ENCODE data around the gene SKI. TPM values are rescaled to one million over a fixed set of nuclear protein-coding genes. Genes with fewer than 3 reads are reported as not detected.

Gene SKI
- total and polyA plus RNA-seq, 2 donors (not counting 1 experiment from before 2014, with no cell fraction given) = 14.9 to 74.9 TPM

DNA sequence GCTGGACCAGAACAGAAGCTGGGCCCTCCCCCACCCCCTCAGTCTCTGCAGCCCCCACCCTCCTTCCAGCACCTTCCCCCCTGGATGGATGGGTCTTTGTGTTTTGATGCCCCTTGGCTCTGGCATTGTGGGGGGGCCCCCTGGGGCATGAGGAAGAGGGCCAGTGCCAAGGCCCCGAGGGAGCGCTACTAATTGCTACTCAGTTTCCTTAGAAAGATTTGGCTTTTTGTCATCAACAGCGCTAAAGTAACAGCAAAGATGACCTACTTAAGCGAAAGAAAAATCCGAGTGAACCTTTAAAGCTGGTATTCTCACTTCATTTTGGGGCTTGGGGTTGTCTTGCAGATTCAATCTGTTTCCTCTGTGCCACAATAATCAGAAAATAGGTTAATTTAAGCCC, 63.5 kb downstream of the SKI start:
- no peaks in the 10 kb centered on the region for H3K27me3 ChIP-seq (replicated peaks in 1 of 4; ENCODE audit: control extremely low read depth in 1 of 4, control insufficient read depth in 3 of 4, insufficient read depth in 4 of 4, low read length in 3 of 4)
- TF ChIP-seq, protein P1, sequence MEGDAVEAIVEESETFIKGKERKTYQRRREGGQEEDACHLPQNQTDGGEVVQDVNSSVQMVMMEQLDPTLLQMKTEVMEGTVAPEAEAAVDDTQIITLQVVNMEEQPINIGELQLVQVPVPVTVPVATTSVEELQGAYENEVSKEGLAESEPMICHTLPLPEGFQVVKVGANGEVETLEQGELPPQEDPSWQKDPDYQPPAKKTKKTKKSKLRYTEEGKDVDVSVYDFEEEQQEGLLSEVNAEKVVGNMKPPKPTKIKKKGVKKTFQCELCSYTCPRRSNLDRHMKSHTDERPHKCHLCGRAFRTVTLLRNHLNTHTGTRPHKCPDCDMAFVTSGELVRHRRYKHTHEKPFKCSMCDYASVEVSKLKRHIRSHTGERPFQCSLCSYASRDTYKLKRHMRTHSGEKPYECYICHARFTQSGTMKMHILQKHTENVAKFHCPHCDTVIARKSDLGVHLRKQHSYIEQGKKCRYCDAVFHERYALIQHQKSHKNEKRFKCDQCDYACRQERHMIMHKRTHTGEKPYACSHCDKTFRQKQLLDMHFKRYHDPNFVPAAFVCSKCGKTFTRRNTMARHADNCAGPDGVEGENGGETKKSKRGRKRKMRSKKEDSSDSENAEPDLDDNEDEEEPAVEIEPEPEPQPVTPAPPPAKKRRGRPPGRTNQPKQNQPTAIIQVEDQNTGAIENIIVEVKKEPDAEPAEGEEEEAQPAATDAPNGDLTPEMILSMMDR (IDR thresholded peaks at IDR 0.05) = no peak
- TF ChIP-seq EZH2 (IDR thresholded peaks at IDR 0.05; ENCODE audit: borderline replicate concordance, insufficient read depth, low read depth, low read length, poor library complexity, severe bottlenecking) = no peak
- ATAC-seq (ENCODE audit: low read depth) (no peak), DNase-seq (no peak)
- no peaks in the 10 kb centered on the region for H3K9me3 ChIP-seq (ENCODE audit: control extremely low read depth in 1 of 3, control insufficient read depth in 2 of 3, insufficient read depth in 1 of 3, low read length in 2 of 3)
- 78% methylated on average over 5 of the region's 5 CpGs for WGBS (ENCODE audit: insufficient coverage)
- H4K20me1 ChIP-seq (ENCODE audit: control insufficient read depth, insufficient read depth, low read length, poor library complexity, severe bottlenecking) = peaks cover 90% of the 10 kb centered on the region
- H3K4me3 ChIP-seq (ENCODE audit: control extremely low read depth in 1 of 5, extremely low read depth in 1 of 5, insufficient read depth in 1 of 5, low read depth in 2 of 5, low read length in 4 of 5) = no peak overlapping the region
- H3K4me1 ChIP-seq (ENCODE audit: control insufficient read depth in 2 of 2, insufficient read depth in 2 of 2, low read length in 2 of 2) = peaks cover 57 to 77% of the 10 kb centered on the region in 2 donors
- peaks cover 84% of the 10 kb centered on the region for H3K4me1 Mint-ChIP-seq
- H3K9me3 Mint-ChIP-seq (ENCODE audit: insufficient read depth) = no peaks in the 10 kb centered on the region
- peaks cover 0 to 4% of the 10 kb centered on the region in 2 experiments for H3K36me3 ChIP-seq (replicated peaks in 1 of 2; ENCODE audit: control extremely low read depth in 1 of 2, control insufficient read depth in 1 of 2, extremely low read depth in 1 of 2, insufficient read depth in 2 of 2, low read length in 1 of 2)
- ChIA-PET CTCF (interaction anchor here (0.9 to 3.3 kb wide), 5 partner anchors 9 to 88 kb away, joined by 4 to 11 read pairs (median 5); no protein-coding TSS in a partner anchor), POLR2A (interaction anchor here (0.6 to 2.3 kb wide), 7 partner anchors 9 to 36 kb away, joined by 3 to 20 read pairs (median 4); no protein-coding TSS in a partner anchor)
- H3K9ac ChIP-seq (ENCODE audit: low read length) = no peak overlapping the region
- intact Hi-C loops (cut with micrococcal nuclease) = loop anchor here (2.0 kb wide), 4 partner anchors 15 to 57 kb away; no protein-coding TSS in a partner anchor
- peaks cover 98% of the 10 kb centered on the region for H3K79me2 ChIP-seq (ENCODE audit: control insufficient read depth, insufficient read depth, low read length)
- H3K27ac Mint-ChIP-seq = no peak overlapping the region
- no peak overlapping the region for H3K27ac ChIP-seq (ENCODE audit: low read length in 2 of 2)
- no peak overlapping the region for H2AFZ ChIP-seq (ENCODE audit: insufficient read depth, low read depth, low read length, poor library complexity, severe bottlenecking)
- peak overlapping the region; percentile 41 for H3K4me3 Mint-ChIP-seq
- no peaks in the 10 kb centered on the region for H3K27me3 Mint-ChIP-seq
- H3K4me2 ChIP-seq (replicated peaks; ENCODE audit: low read depth, low read length, poor library complexity, severe bottlenecking) = peak overlapping the region; percentile 79

DNA sequence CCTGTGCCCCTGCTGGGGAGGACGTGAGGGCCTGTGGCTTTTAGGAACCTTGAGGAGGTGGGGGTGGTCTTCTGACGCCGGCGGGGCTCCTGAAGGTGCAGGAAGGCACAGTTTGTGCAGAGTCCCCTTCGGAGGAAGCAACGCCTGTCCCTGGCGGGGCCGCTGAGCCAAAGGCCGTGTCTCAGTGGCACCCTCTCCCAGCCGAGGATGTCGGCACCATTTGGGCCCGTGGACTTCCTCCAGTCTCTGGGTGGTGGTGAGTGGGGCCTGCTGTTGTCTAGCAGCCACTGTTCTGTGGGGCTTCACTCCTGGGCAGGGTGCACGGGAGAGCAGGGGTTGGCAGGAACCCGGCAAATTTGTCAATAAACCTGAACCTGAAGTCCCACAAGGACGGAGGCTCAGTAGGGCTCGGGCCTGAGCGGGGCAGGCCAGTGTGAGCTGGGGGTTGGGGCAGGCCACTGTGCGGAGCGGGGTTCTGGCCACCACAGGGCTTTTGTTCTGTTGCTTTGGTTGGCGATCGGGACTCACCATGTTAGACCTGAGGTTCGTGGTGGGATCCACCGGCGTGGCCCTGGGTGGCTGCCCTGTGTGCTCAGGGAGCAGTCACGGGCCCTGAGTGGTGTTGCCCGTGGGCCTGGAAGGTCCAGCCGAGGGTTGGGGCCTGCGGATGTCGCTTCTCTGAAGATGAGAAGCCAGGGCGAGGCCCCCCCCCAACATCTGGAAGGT, 64.8 kb downstream of the SKI start:
- H3K4me2 ChIP-seq (replicated peaks; ENCODE audit: low read depth, low read length, poor library complexity, severe bottlenecking) = no peak overlapping the region
- TF ChIP-seq, protein P1 (IDR thresholded peaks at IDR 0.05) = no peak
- no peak for TF ChIP-seq EZH2 (IDR thresholded peaks at IDR 0.05; ENCODE audit: borderline replicate concordance, insufficient read depth, low read depth, low read length, poor library complexity, severe bottlenecking)
- no peak overlapping the region for H3K4me3 Mint-ChIP-seq
- DNase-seq = no peak
- peaks cover 0 to 4% of the 10 kb centered on the region in 2 experiments for H3K36me3 ChIP-seq (replicated peaks in 1 of 2; ENCODE audit: control extremely low read depth in 1 of 2, control insufficient read depth in 1 of 2, extremely low read depth in 1 of 2, insufficient read depth in 2 of 2, low read length in 1 of 2)
- no peaks in the 10 kb centered on the region for H3K27me3 ChIP-seq (replicated peaks in 1 of 4; ENCODE audit: control extremely low read depth in 1 of 4, control insufficient read depth in 3 of 4, insufficient read depth in 4 of 4, low read length in 3 of 4)
- no peaks in the 10 kb centered on the region for H3K9me3 Mint-ChIP-seq (ENCODE audit: insufficient read depth)
- ChIA-PET CTCF (interaction anchor here (0.8 to 3.3 kb wide), 3 partner anchors 8 to 23 kb away, joined by 3 to 11 read pairs (median 8); no protein-coding TSS in a partner anchor), POLR2A (interaction anchor here (1.0 to 1.3 kb wide), 2 partner anchors 8 to 37 kb away, joined by 3 to 4 read pairs; no protein-coding TSS in a partner anchor)
- peaks cover 82% of the 10 kb centered on the region for H3K4me1 Mint-ChIP-seq
- no peaks in the 10 kb centered on the region for H3K9me3 ChIP-seq (ENCODE audit: control extremely low read depth in 1 of 3, control insufficient read depth in 2 of 3, insufficient read depth in 1 of 3, low read length in 2 of 3)
- no peaks in the 10 kb centered on the region for H3K27me3 Mint-ChIP-seq
- intact Hi-C loops (cut with micrococcal nuclease) = no loop called here
- H3K4me3 ChIP-seq (ENCODE audit: control extremely low read depth in 1 of 5, extremely low read depth in 1 of 5, insufficient read depth in 1 of 5, low read depth in 2 of 5, low read length in 4 of 5) = no peak overlapping the region
- WGBS (ENCODE audit: insufficient coverage) = 96% methylated on average over 30 of the region's 30 CpGs
- no peak overlapping the region for H3K27ac ChIP-seq (ENCODE audit: low read length in 2 of 2)
- H3K9ac ChIP-seq (ENCODE audit: low read length) = no peak overlapping the region
- H3K4me1 ChIP-seq (ENCODE audit: control insufficient read depth in 2 of 2, insufficient read depth in 2 of 2, low read length in 2 of 2) = peaks cover 58 to 76% of the 10 kb centered on the region in 2 donors
- no peak overlapping the region for H2AFZ ChIP-seq (ENCODE audit: insufficient read depth, low read depth, low read length, poor library complexity, severe bottlenecking)
- no peak for ATAC-seq (ENCODE audit: low read depth)
- H4K20me1 ChIP-seq (ENCODE audit: control insufficient read depth, insufficient read depth, low read length, poor library complexity, severe bottlenecking) = peaks cover 78% of the 10 kb centered on the region
- no peak overlapping the region for H3K27ac Mint-ChIP-seq
- peaks cover 98% of the 10 kb centered on the region for H3K79me2 ChIP-seq (ENCODE audit: control insufficient read depth, insufficient read depth, low read length)

All from B cell (primary cell).